Suprapubic skin (tissue), 4 donors: ENCODE data around the gene TUBA4A.

Experiments
- CTCF ChIP-seq, 2 donors: fragments of 200-600 bp in 1 of 2; fragments of 450-650 bp in 1 of 2; sonication (generic) in 1 of 2; IDR thresholded peaks; one replicate each; pipeline ENCODE4 v1.5.1; 2016 to 2019; ENCODE audit warnings: antibody characterized with exemption in 2 of 2, mild to moderate bottlenecking in 1 of 2, moderate library complexity in 1 of 2
- EP300 ChIP-seq: sonication (generic); formaldehyde crosslinking; IDR thresholded peaks from one replicate; pipeline ENCODE4 v1.6.1; 2017; ENCODE audit warnings: antibody characterized with exemption
- POLR2A ChIP-seq, 2 donors: fragments of 450-650 bp; IDR thresholded peaks; one replicate each; pipeline ENCODE4 v1.6.1; 2017; ENCODE audit warnings: antibody characterized with exemption in 2 of 2, mild to moderate bottlenecking in 2 of 2, moderate library complexity in 2 of 2
- POLR2AphosphoS5 ChIP-seq, 3 donors: sonication (generic); formaldehyde crosslinking; IDR thresholded peaks; one replicate each; pipeline ENCODE4 v1.6.1; 2017; ENCODE audit warnings: antibody characterized with exemption in 3 of 3

- TF ChIP-seq CTCF (IDR thresholded peaks at IDR 0.05): no peak
- no peak for TF ChIP-seq POLR2AphosphoS5 (IDR thresholded peaks at IDR 0.05)
- no peak for TF ChIP-seq POLR2A (IDR thresholded peaks at IDR 0.05)
- no peak for TF ChIP-seq EP300
These were observed 31.7 kb downstream of the TUBA4A start for GRCh38 chr2:219221957-219222518.
